GM23248 (cell line): ENCODE measurements around the gene ARHGAP26. TPM values are rescaled to one million over a fixed set of nuclear protein-coding genes. Genes with fewer than 3 reads are reported as not detected.

Source experiments
- DNase-seq: peaks from one replicate; pipeline ENCODE4 v3.0.0-alpha.2; 2015
- H2AFZ ChIP-seq: fragments of 200-600 bp; sonication (generic); 2 replicates; pipeline ENCODE4 v1.6.1; 2016; ENCODE audit warnings: antibody characterized with exemption
- H3F3A ChIP-seq: fragments of 200-600 bp; sonication (generic); 2 replicates; pipeline ENCODE4 v1.6.1; 2016; ENCODE audit warnings: mild to moderate bottlenecking, antibody characterized with exemption, mixed run types; ENCODE audit not compliant: insufficient read depth
- H3K27ac ChIP-seq: fragments of 200-600 bp; sonication (generic); 2 replicates; pipeline ENCODE4 v1.5.1; 2016; ENCODE audit warnings: mild to moderate bottlenecking
- H3K27me3 ChIP-seq: fragments of 200-600 bp; sonication (generic); replicated peaks from 2 replicates; pipeline ENCODE4 v1.6.1; 2016; ENCODE audit warnings: mild to moderate bottlenecking; ENCODE audit not compliant: insufficient read depth
- H3K36me3 ChIP-seq: fragments of 200-600 bp; sonication (generic); 2 replicates; pipeline ENCODE4 v1.6.1; 2016; ENCODE audit warnings: low read depth, mild to moderate bottlenecking
- H3K4me1 ChIP-seq: fragments of 200-600 bp; sonication (generic); 2 replicates; pipeline ENCODE4 v1.6.1; 2016; ENCODE audit warnings: mild to moderate bottlenecking; ENCODE audit not compliant: insufficient read depth
- H3K4me2 ChIP-seq: fragments of 200-600 bp; sonication (generic); one replicate; pipeline ENCODE4 v1.6.1; 2016; ENCODE audit warnings: mild to moderate bottlenecking; ENCODE audit not compliant: unreplicated experiment
- H3K4me3 ChIP-seq: fragments of 200-600 bp; sonication (generic); 2 replicates; pipeline ENCODE4 v1.5.1; 2016; ENCODE audit warnings: mild to moderate bottlenecking
- H3K79me2 ChIP-seq: fragments of 200-600 bp; sonication (generic); 2 replicates; pipeline ENCODE4 v1.6.1; 2016; ENCODE audit warnings: mild to moderate bottlenecking; ENCODE audit not compliant: insufficient read depth
- H3K9ac ChIP-seq: fragments of 200-600 bp; sonication (generic); 2 replicates; pipeline ENCODE4 v1.6.1; 2016; ENCODE audit warnings: mild to moderate bottlenecking
- H3K9me2 ChIP-seq: fragments of 200-600 bp; sonication (generic); 2 replicates; pipeline ENCODE4 v1.6.1; 2016; ENCODE audit warnings: mixed run types, mild to moderate bottlenecking, moderate library complexity; ENCODE audit not compliant: insufficient read depth
- H3K9me3 ChIP-seq: fragments of 200-600 bp; sonication (generic); one replicate; pipeline ENCODE4 v1.6.1; 2017; ENCODE audit warnings: low read depth
- H4K20me1 ChIP-seq: fragments of 200-600 bp; sonication (generic); 2 replicates; pipeline ENCODE4 v1.6.0; 2016; ENCODE audit not compliant: insufficient read depth
- EZH2 ChIP-seq: fragments of 200-600 bp; sonication (generic); IDR thresholded peaks from 2 replicates; pipeline ENCODE4 v1.6.1; 2018; ENCODE audit warnings: antibody characterized with exemption, mild to moderate bottlenecking; ENCODE audit not compliant: insufficient read depth, poor library complexity, severe bottlenecking
- EZH2phosphoT487 ChIP-seq: fragments of 200-600 bp; sonication (generic); IDR thresholded peaks from 2 replicates; pipeline ENCODE4 v1.6.1; 2018; ENCODE audit warnings: antibody characterized with exemption, moderate library complexity, mild to moderate bottlenecking, low read depth; ENCODE audit not compliant: insufficient read depth
- WGBS, 2 experiments: methylation state at CpG; one replicate each; pipeline ENCODE4 v1.1.6; 2015 to 2017; ENCODE audit warnings: low lambda C conversion rate in 2 of 2, low coverage in 1 of 2; ENCODE audit errors: missing lambda C conversion rate in 2 of 2; 5-methylcytosine and 5-hydroxymethylcytosine counted together
- in situ Hi-C: fragments of 300-500 bp; cut with MboI; formaldehyde crosslinking; loops from 2 replicates; pipeline ENCODE4 v1.15.0; 2020
- polyA plus RNA-seq: library from polyadenylated mRNA; unstranded; fragments of >200 nt; fragmentation: Nextera tagmentation; extraction: Ambion mirVana; gene quantifications from 2 replicates; pipeline ENCODE4 v1.2.1, GENCODE V29; 2016
- total RNA-seq: library from RNA; depleted of rRNA; stranded (reverse); fragments of >200 nt; shearing (Covaris generic); gene quantifications from 2 replicates; pipeline ENCODE4 v1.2.3, GENCODE V29; 2014

Gene ARHGAP26
- total and polyA plus RNA-seq, 2 experiments from 2014 or later: 1.6 to 1.7 TPM

DNA sequence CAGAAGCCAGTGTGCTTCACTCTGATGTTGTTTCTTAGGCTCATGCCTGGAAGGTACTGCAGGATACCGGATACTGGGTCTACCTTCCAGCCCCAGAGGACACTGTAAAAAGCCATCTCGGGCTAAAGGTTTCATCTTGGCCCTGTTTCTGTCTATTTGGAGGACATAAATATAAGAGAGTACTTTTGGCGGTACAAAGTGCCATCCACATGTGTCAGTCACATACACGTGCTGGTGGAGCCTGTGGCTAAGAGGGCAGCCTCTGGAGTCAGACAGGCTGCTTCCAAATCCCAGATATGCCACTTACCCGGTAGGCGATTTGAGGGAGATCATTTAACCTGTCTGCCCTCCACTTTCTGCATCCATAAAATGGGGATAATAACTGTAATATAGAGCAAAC is 472.9 kb downstream of the ARHGAP26 start:
- 86 to 90% methylated on average over 6 of the region's 6 CpGs for WGBS, 2 experiments
- Histone ChIP-seq H3F3A (peaks cover 35% of the 10 kb centered on the region), H3K4me2 (peak overlapping the region; percentile 78), H3K36me3 (no peaks in the 10 kb centered on the region), H3K4me3 (peak overlapping the region; percentile 70; the same call in 1 of the 2 replicates), H3K27me3 (no peaks in the 10 kb centered on the region), H3K9ac (peak overlapping the region; percentile 93), H3K27ac (peak overlapping the region; percentile 100), H3K79me2 (no peaks in the 10 kb centered on the region), H2AFZ (no peak overlapping the region), H3K9me2 (no peaks in the 10 kb centered on the region), H4K20me1 (no peaks in the 10 kb centered on the region), H3K9me3 (no peaks in the 10 kb centered on the region), H3K4me1 (peaks cover 44% of the 10 kb centered on the region)
- no peak for TF ChIP-seq EZH2
- no peak for TF ChIP-seq EZH2phosphoT487
- in situ Hi-C loops: no loop called here
- DNase-seq: no peak

DNA sequence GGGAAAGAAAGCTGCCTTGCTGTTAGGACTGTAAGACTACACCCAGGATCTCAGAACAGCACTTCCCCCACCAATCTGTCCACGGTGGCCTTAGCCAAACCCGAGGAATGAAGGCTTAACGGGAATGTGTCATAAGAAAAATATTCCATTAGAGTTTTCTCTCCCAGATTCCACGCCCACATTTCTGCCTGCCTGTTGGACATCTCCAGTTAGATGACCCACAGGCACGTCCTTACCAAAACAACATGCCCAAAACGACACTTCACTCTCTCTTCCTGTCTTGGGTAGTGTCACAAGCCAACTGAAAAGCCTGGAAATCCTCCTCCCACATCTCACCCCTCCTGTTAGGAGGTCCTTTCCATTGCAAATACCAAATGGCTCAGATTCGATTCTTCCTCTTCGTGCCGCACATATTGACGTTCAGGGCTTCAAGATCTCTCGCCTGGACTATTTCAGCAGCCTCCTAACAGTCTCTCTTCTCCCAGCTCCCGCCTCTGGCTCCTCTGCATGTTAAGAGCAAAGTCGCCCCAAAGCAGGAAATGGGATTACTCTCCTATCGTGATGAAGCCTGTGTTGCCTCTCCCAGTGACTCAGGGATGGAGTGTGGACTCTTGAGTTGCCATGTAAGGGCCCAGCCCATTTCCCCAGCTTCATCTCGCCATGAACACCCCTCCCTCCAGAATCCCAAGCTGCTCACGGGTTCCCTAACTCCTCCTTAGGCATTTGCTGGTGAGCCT is 474.0 kb downstream of the ARHGAP26 start:
- Histone ChIP-seq H3K36me3 (no peaks in the 10 kb centered on the region), H3K27ac (peak overlapping the region; percentile 100), H3K4me2 (peak overlapping the region; percentile 98), H3K9ac (peak overlapping the region; percentile 93), H3F3A (peaks cover 41% of the 10 kb centered on the region), H3K9me3 (no peaks in the 10 kb centered on the region), H3K4me1 (peaks cover 53% of the 10 kb centered on the region), H3K4me3 (peak overlapping the region; percentile 70), H4K20me1 (no peaks in the 10 kb centered on the region), H3K9me2 (no peaks in the 10 kb centered on the region), H3K79me2 (no peaks in the 10 kb centered on the region), H3K27me3 (no peaks in the 10 kb centered on the region), H2AFZ (peak overlapping the region; percentile 78)
- in situ Hi-C loops: no loop called here
- 1% methylated on average over 16 of the region's 16 CpGs for WGBS, 2 experiments
- TF ChIP-seq EZH2phosphoT487 (no peak), EZH2 (no peak)
- DNase-seq: peak; percentile 99

DNA sequence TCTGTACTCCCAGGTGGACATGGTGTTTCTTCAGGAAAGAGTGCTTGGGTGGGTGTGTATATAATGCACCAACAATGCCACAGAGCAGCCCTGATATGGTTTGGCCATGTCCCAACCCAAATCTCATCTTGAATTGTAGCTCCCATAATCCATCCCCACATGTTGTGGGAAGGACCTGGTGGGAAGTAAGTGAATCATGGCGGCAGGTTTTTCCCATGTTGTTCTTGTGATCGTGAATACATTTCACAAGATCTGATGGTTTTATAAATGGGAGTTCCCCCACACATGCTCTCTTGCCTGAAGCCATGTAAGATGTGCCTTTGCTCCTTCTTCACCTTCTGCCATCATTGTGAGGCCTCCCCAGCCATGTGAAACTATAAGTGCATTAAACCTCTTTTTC is 474.8 kb downstream of the ARHGAP26 start:
- in situ Hi-C loops: no loop called here
- TF ChIP-seq EZH2phosphoT487: no peak
- TF ChIP-seq EZH2: no peak

DNA sequence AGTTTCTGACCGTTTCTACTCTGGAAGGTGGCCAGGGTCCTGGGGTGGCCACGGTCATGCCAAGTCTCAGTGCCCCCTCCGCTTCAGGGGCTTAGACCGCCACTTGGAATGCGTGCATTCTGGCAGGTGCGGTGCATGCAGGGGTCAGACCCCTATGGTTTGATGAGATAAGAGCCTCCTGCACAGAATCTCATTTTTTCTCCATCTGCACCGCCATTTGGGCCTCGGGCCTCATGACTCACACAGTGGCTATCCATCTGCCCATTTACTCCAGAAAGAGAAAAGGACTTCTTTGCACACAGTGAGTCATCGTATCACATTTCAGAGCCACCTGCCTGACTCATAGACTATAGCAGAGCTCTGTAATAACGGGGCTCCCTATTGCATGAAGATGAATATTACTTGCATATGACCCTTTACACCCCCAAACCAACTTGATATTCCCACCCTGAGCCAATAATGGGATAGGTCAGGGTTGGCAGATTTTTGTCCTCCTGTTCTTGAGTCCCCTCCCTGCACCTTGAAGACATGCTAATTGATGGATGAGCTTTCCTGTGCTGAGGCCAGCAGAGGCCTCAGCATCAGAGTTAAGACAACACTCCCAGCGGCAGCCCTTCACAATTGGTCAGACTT is 475.9 kb downstream of the ARHGAP26 start:
- H3F3A ChIP-seq: peaks cover 48% of the 10 kb centered on the region
- no peaks in the 10 kb centered on the region for H3K27me3 ChIP-seq
- no peak overlapping the region for H3K4me3 ChIP-seq
- H3K36me3 ChIP-seq: no peaks in the 10 kb centered on the region
- H3K9me3 ChIP-seq: no peaks in the 10 kb centered on the region
- H2AFZ ChIP-seq: no peak overlapping the region
- peak overlapping the region; percentile 100 for H3K27ac ChIP-seq
- H3K4me2 ChIP-seq: peak overlapping the region; percentile 98
- WGBS, 2 experiments: 49% methylated on average over 11 of the region's 11 CpGs
- no peak for TF ChIP-seq EZH2phosphoT487
- TF ChIP-seq EZH2: no peak
- H3K9me2 ChIP-seq: no peaks in the 10 kb centered on the region
- no peaks in the 10 kb centered on the region for H4K20me1 ChIP-seq
- no peak overlapping the region for H3K9ac ChIP-seq
- H3K4me1 ChIP-seq: peaks cover 64% of the 10 kb centered on the region
- in situ Hi-C loops: no loop called here
- H3K79me2 ChIP-seq: no peaks in the 10 kb centered on the region
- DNase-seq: peak; percentile 97

More for the DNA sequence above, 474.8 kb downstream of the ARHGAP26 start:
- H3K9ac ChIP-seq: peak overlapping the region; percentile 93
- 82 to 90% methylated on average over 2 of the region's 2 CpGs for WGBS, 2 experiments
- H3K27me3 ChIP-seq: no peaks in the 10 kb centered on the region
- H2AFZ ChIP-seq: peak overlapping the region; percentile 78
- H3K4me2 ChIP-seq: peak overlapping the region; percentile 98
- peaks cover 62% of the 10 kb centered on the region for H3K4me1 ChIP-seq
- no peaks in the 10 kb centered on the region for H3K9me3 ChIP-seq
- DNase-seq: peak; percentile 30
- peak overlapping the region; percentile 70 for H3K4me3 ChIP-seq
- H3K36me3 ChIP-seq: no peaks in the 10 kb centered on the region
- no peaks in the 10 kb centered on the region for H3K9me2 ChIP-seq
- H3F3A ChIP-seq: peaks cover 48% of the 10 kb centered on the region
- no peaks in the 10 kb centered on the region for H4K20me1 ChIP-seq
- no peaks in the 10 kb centered on the region for H3K79me2 ChIP-seq
- H3K27ac ChIP-seq: peak overlapping the region; percentile 100
